Osteoblast (primary cell): ENCODE results near the gene SCAMP5. TPM values are rescaled to one million over a fixed set of nuclear protein-coding genes. Genes with fewer than 3 reads are reported as not detected.
A peak's percentile ranks its signal among the peaks of the same experiment; 100 is the strongest.

Source experiments
- DNase-seq: peaks from one replicate; pipeline ENCODE4 v3.0.0; 2011; ENCODE audit warnings: low spot score, mixed read lengths; ENCODE audit not compliant: insufficient read length; ENCODE audit errors: missing footprints
- H2AFZ ChIP-seq: 2 replicates; pipeline ENCODE4 v1.6.0; 2011; ENCODE audit warnings: mild to moderate bottlenecking, low read length
- H3K27ac ChIP-seq: 2 replicates; pipeline ENCODE4 v1.5.1; 2011; ENCODE audit warnings: mild to moderate bottlenecking, low read depth, low read length, moderate library complexity
- H3K27me3 ChIP-seq: 2 replicates; pipeline ENCODE4 v1.6.0; 2012; ENCODE audit warnings: mild to moderate bottlenecking, control low read depth, inconsistent platforms, low read length, moderate library complexity; ENCODE audit not compliant: insufficient read depth
- H3K36me3 ChIP-seq: 2 replicates; pipeline ENCODE4 v1.5.1; 2011; ENCODE audit warnings: mild to moderate bottlenecking, low read length, control low read depth, moderate library complexity; ENCODE audit not compliant: insufficient read depth
- H3K4me1 ChIP-seq: 2 replicates; pipeline ENCODE4 v1.5.1; 2011; ENCODE audit warnings: mild to moderate bottlenecking, low read length, control low read depth, moderate library complexity; ENCODE audit not compliant: insufficient read depth
- H3K4me2 ChIP-seq: 2 replicates; pipeline ENCODE4 v1.6.0; 2011; ENCODE audit warnings: mild to moderate bottlenecking, low read length; ENCODE audit not compliant: insufficient read depth
- H3K4me3 ChIP-seq: fragments of 200-600 bp; sonication (generic); 3 replicates; pipeline ENCODE4 v1.5.1; 2012; ENCODE audit warnings: mild to moderate bottlenecking, low read length, inconsistent platforms; ENCODE audit not compliant: insufficient read depth
- H3K79me2 ChIP-seq: 2 replicates; pipeline ENCODE4 v1.6.0; 2012; ENCODE audit warnings: mild to moderate bottlenecking, low read length, control low read depth, inconsistent platforms; ENCODE audit not compliant: insufficient read depth
- H3K9me3 ChIP-seq: 2 replicates; pipeline ENCODE4 v1.5.1; 2011; ENCODE audit warnings: low read depth, low read length, control low read depth
- H4K20me1 ChIP-seq: 2 replicates; pipeline ENCODE4 v1.6.0; 2012; ENCODE audit warnings: mild to moderate bottlenecking, low read length, control low read depth; ENCODE audit not compliant: insufficient read depth
- total RNA-seq: library from RNA; depleted of rRNA; stranded (reverse); fragments of >200 nt; gene quantifications from 2 replicates; pipeline ENCODE4 v1.2.3, GENCODE V29; 2012
- TF ChIP-seq, protein P1 (sequence below): IDR thresholded peaks from 2 replicates; pipeline ENCODE4 v1.5.1; 2011; ENCODE audit warnings: mild to moderate bottlenecking, low read depth, low read length, moderate library complexity; ENCODE audit errors: extremely low read depth

SCAMP5 gene
- total RNA-seq, 1 donor, result 1.8 TPM

DNA sequence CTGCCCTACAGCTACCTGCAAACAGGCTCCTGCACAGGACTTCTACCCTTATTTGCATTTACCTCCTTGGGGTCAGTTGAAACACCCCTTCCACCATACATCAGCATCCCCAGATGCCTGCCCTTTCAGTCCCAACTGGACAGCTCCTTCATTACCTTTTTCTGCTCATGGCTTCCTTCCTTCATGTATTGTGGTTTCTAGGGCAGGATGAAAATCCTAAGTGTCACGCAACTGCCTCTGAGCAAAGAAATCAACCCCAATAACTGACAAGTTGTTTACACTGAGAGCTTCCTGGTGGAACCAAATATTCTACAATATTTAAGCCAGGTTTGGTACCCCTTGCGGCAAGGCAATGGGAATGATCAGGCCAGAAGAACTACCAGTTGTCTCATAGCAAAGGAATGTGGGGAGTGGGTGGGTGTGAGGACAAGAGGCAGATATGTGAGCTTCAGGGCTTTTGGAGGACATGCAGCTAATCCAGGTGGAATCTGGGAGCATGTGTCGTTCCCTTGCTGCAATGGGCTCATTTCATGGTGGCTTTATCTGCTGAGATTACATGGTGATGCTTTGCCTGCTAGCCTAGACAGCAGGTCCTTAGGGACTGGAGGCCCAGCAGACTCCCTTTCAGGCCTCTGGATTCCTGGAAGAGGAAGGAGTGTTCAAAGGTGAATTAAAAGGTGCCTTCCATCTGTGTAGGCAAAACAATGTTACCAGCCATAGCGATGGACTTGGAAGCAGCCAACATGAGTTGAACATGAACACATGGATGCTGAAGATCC, 63.0 kb downstream of the SCAMP5 start:
- no peaks in the 10 kb centered on the region for H3K79me2 ChIP-seq
- no peaks in the 10 kb centered on the region for H3K9me3 ChIP-seq
- TF ChIP-seq, protein P1, sequence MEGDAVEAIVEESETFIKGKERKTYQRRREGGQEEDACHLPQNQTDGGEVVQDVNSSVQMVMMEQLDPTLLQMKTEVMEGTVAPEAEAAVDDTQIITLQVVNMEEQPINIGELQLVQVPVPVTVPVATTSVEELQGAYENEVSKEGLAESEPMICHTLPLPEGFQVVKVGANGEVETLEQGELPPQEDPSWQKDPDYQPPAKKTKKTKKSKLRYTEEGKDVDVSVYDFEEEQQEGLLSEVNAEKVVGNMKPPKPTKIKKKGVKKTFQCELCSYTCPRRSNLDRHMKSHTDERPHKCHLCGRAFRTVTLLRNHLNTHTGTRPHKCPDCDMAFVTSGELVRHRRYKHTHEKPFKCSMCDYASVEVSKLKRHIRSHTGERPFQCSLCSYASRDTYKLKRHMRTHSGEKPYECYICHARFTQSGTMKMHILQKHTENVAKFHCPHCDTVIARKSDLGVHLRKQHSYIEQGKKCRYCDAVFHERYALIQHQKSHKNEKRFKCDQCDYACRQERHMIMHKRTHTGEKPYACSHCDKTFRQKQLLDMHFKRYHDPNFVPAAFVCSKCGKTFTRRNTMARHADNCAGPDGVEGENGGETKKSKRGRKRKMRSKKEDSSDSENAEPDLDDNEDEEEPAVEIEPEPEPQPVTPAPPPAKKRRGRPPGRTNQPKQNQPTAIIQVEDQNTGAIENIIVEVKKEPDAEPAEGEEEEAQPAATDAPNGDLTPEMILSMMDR, result no peak
- peaks cover 22% of the 10 kb centered on the region for H3K4me1 ChIP-seq
- no peak overlapping the region for H3K4me2 ChIP-seq
- H3K27me3 ChIP-seq, result no peaks in the 10 kb centered on the region
- peak; percentile 52 for DNase-seq
- H4K20me1 ChIP-seq, result no peaks in the 10 kb centered on the region
- no peak overlapping the region for H2AFZ ChIP-seq
- no peaks in the 10 kb centered on the region for H3K36me3 ChIP-seq
- no peak overlapping the region for H3K4me3 ChIP-seq
- H3K27ac ChIP-seq, result no peak overlapping the region

DNA sequence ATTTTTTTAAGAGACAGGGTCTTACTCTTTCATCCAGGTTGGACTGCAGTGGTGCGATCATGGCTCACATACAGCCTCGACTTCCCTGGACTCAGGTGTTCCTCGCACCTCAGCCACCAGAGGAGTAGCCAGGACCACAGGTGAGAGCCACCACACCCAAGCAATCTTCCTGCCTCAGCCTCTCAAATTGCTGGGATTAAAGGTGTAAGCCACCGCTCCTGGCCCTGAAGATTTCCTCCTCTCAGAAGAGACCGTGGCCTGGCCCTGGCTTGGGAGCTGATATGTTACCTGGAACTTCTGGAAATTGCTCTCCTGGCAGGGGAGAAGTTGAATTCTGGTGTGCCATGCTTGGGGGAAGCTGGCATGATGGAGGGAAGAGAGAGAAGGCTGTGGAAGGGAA, 64.2 kb downstream of the SCAMP5 start:
- Histone ChIP-seq H3K27ac (no peak overlapping the region), H4K20me1 (no peaks in the 10 kb centered on the region), H3K4me3 (no peak overlapping the region), H3K36me3 (no peaks in the 10 kb centered on the region), H3K4me2 (no peak overlapping the region), H3K27me3 (no peaks in the 10 kb centered on the region), H3K9me3 (no peaks in the 10 kb centered on the region), H3K4me1 (peaks cover 24% of the 10 kb centered on the region), H3K79me2 (no peaks in the 10 kb centered on the region), H2AFZ (no peak overlapping the region)
- TF ChIP-seq, protein P1, result no peak
- no peak for DNase-seq

DNA sequence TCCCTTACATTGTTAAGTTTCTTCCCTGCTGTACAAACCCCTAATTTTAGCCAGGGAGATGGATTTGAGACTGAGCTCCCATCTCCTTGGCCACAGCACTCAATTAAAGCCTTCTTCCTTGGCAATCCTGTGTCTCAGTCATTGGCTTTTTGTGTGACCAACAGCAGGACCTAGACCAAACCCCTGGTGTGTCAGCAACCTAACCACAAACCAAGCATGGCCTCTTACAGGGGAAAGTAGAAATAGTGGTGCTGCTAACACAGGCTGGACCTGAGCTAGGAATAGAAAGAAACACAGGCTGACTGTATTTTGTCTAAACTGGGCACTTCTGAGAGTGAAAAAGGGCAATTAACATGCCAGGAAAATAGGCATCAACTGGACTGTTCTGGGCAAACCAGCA, 65.9 kb downstream of the SCAMP5 start:
- Histone ChIP-seq H3K27ac (no peak overlapping the region), H4K20me1 (no peaks in the 10 kb centered on the region), H3K9me3 (no peaks in the 10 kb centered on the region), H3K27me3 (no peaks in the 10 kb centered on the region), H3K4me1 (peaks cover 41% of the 10 kb centered on the region), H3K4me2 (no peak overlapping the region), H3K79me2 (no peaks in the 10 kb centered on the region), H3K36me3 (no peaks in the 10 kb centered on the region), H3K4me3 (no peak overlapping the region), H2AFZ (no peak overlapping the region)
- DNase-seq, result peak; percentile 78
- TF ChIP-seq, protein P1, result no peak

GRCh38 chr15:75062706-75063105, 67.3 kb downstream of the SCAMP5 start:
- Histone ChIP-seq H3K27ac (no peak overlapping the region), H3K36me3 (no peaks in the 10 kb centered on the region), H4K20me1 (no peaks in the 10 kb centered on the region), H3K79me2 (no peaks in the 10 kb centered on the region), H3K9me3 (no peaks in the 10 kb centered on the region), H2AFZ (no peak overlapping the region), H3K4me3 (no peak overlapping the region), H3K27me3 (no peaks in the 10 kb centered on the region), H3K4me2 (no peak overlapping the region), H3K4me1 (peaks cover 55% of the 10 kb centered on the region)
- TF ChIP-seq, protein P1, result no peak
- no peak for DNase-seq
